GM19467 (cell line): ENCODE results near the gene SLC37A1.

Source experiments
- ATAC-seq: cut with Tn5 transposase; IDR thresholded peaks from one replicate; pipeline ENCODE4 v1.9.1; 2021; ENCODE audit warnings: mild to moderate bottlenecking, moderate library complexity; ENCODE audit not compliant: unreplicated experiment

Gene SLC37A1

DNA sequence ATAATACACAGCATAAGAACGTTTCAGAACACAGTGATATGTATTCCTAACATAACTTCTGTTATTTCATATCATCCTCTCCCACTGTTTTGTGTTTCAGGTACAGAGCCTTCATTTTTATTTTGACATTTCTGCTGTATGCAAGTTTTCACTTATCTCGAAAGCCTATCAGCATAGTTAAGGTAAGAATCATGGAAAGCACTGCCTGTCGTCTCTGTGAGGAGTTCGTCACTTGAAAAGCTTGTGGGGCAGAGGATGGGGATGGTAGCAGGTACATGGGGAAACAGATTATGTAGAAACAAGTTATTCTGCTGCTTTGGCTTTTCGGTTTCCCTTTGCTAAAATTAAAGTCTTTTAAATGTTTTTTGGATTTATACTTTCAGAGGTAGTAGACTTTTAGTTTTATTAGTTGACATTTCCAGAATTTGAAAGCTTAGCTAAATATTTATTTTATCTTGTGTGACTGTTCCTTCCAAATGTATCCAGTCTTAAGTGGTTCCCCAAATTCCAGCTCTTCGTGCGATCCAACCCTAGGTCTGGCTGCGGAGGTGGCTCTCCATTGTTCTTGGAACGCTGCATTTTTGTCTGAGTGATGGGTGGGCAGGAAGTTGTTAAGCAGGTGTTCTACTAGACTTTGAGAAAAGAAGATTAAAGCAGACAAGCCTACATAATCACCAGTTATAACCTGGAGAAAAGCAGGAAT lies 12.2 kb downstream of the SLC37A1 start:
- no peak for ATAC-seq

DNA sequence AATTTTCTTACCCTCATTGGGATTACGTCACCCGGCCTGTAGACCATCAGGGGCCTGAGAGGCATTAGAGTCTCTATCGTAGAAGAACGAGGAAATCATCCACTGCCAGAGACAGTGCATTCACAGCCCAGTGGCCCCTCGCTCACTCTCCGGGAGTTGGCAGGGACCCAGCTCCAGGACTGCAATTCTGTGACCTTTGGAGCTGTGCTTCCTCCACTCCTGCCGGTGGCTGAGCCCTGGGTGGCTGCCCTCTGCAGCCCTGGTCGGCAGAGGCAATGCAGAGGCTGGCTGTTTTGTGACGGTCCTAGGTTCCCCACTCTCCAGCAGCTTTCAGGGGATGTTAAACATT lies 12.7 kb downstream of the SLC37A1 start:
- ATAC-seq, result no peak

DNA sequence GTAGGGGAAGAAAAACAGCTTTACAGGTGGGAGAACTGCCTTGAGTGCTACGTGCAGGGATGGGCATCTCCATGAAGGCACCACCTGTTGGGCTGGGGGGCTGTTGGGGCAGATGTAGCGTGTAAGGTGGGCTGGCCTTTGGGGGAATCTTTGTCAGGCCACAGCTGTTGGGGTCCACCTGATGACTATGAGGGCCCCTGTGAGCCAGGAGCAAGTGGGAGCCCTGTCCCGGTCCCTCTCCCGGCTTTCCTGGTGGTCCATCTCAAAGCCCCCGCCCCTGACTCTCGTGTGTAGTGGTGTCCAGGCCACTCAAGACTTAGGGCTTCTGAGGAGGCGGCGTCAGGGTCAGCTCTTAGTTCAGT lies 13.5 kb downstream of the SLC37A1 start:
- ATAC-seq, result no peak

DNA sequence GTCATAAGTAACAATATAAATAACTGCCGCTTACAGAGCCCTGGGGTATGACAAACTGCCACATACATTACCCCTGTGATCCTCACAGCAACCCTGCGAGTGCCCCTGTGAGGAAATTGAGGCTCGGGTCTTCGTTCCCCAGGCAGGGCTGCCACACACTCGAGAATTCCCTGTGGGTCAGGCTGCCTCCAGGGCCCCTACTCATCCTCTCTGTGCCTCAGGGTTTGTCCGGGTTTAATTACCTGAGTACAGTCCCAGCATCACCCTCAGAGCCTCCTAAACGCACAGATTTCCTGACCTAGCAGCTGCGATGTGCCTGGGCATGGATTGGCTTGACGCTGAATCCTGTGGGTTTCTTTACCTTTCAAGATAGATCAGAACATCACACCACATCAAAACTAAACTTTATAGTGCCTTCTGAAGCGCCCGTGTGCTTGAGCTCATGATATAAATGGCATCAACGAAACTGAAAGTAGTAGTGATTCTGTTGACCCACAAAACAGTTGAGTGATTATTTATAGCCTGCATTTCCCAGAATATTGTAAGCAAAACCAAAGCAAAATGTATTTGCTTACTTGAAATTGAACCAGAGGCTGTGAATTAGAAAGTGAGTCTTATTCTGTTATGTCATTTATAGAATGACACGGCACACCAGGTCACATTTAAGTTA lies 14.0 kb downstream of the SLC37A1 start:
- ATAC-seq, result peak; percentile 37

DNA sequence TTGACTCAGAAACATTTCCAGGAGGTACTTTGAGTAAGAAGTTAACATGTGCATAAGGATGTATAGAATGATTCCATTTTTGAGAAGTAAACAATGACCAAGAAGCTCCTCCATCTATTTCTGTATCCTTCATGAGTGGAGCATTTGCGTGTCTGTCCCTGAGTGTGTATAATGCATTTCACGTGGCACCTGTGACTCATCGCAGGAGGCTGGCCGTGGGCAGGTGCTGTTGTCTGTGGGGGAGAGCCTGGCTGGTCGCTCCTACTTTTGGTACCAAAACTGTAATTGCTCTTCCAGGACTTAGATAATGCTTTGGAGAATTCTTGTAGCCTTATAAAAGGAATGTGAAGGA lies 16.5 kb downstream of the SLC37A1 start:
- no peak for ATAC-seq

DNA sequence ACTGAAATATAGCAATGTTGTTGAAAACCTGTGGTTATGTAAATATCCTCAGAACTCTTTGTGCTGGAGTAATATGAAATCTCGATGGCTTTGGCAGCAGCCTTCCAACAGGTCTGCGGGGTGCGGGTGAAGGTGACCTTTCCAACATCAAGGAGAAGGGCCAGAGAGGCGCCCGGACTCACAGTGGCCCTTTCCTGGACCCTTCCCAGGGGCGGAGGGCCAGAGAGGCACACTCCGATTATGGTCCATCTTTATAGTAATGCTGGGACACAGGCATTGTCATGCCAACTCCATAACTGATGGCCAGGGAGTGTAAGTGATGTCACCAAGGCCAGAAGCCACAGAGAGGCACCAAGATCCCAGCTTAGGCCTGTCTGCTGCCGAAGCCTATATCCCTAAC lies 18.1 kb downstream of the SLC37A1 start:
- no peak for ATAC-seq

DNA sequence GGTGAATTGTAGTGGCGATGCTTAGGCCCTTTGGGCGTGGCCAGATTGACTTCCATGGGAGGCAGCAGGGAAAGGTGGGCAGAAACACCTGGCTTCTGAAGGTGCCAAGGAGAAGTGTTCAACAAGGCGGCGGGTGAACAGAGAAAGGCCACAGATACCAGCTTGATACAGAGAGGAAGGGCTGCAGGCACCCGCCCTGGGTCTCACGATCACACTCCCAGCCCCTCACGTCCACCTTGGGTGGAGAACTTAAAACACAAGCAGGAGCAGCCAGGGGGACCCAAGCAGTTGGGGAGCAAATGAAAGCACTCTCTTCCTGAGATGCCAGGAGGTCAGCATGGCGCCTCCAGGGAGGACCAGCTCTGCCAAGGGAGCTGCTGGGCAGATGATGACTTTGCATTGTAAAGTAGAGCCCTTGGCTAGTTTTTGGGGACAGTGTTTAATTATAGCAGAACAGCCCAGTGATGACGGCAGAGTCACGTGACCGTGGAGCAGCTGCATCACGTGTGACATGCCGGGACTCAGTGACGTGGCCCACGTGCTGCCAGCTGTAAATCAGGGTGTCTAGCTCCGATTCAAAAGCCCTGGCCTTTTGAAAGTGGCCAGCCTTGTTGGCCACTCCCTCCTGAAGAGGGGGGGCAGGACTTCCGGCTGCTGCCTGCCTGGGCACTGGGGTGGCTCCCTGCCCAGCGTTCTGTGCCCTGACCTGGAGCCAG lies 19.0 kb downstream of the SLC37A1 start:
- ATAC-seq, result no peak

DNA sequence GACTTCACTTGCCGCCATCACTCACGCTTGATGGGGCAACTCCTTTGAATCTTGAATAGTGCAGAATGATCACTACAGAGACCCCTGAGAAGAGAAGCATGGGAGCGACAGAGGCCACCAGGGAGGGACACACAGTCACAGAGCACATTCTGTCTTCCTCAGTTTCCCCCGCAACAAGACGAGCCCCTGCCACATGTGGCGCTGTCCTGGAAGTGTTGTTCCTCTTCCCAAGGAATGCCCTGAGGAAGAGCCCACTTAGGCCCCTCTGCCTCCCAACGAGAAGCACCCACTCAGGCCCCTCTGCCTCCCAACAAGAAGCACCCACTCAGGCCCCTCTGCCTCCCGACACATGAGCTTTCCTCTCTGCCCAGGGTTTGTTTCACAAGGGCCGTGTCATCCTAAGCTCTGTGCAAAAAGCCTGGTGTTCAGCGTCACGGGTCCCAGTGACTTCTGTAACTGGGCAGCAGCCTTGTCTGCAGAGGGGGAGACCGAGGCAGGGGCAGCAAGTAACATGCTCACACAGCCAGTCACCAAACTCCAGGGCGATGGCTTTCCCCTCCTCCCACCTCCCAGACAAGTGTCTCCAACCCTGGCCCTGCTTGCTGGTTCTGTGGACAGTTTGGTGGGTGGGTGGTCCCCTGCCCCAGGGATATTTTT lies 19.8 kb downstream of the SLC37A1 start:
- no peak for ATAC-seq

DNA sequence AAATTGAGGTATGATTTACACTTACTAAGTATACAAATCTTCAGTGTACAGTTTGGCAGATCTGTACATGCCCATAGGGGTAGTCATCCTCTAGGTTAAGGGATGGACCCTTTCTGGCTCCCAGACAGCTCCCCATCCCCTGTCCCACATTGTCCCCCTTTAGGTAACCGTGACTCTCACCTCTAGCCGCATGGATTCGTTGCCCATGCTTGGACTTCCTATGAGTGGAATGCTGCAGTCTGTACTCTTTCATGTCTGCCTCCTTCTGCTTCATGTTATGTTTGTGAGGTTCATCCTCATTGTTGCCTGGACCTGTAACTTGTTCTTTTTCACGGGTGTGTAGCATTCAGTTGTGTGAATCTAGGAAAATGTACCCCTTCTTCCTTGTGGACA lies 20.3 kb downstream of the SLC37A1 start:
- no peak for ATAC-seq

DNA sequence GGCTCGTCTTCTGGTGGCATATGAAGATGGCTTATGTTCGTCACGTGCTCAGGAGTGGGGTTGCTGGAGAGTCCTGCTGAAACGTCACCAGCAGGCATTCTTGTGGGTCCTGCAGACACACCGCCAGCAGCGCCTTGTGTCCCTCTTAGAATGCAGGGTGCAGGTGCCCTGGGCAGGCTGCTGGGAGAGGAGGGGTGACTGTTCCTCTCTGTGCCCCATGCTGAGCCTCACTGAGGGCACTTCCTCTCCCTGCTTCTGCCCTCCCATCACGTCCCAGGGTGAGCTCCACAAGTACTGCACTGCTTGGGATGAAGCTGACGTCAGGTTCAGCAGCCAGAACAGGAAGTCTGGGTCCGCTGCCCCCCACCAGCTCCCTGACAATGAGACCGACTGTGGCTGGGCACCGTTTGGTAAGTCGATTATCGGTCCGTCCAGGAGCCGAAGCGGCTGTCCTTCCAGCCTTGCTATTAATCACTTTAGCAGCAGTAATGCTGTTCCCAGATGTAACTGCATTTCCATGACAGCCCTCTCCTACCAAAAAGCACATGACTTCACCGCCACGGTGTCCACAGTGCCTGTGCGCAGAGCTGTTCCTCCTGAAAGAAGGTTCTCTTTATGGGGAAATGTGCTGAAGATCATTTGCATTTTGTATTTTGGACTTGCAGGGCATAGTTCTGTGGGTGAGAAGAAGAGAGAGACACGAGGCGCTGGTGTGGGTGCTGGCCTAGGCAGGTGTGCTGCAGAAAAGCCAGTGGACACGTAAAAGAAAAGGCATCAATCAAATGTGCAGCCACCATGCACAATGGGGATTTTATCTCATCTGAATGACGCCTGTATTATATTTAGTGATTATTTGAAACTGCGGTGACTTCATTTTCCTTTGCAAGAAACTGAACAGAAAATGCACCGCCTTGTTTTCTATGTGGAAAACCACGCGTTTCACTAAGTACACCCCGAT lies 21.0 kb downstream of the SLC37A1 start:
- no peak for ATAC-seq

DNA sequence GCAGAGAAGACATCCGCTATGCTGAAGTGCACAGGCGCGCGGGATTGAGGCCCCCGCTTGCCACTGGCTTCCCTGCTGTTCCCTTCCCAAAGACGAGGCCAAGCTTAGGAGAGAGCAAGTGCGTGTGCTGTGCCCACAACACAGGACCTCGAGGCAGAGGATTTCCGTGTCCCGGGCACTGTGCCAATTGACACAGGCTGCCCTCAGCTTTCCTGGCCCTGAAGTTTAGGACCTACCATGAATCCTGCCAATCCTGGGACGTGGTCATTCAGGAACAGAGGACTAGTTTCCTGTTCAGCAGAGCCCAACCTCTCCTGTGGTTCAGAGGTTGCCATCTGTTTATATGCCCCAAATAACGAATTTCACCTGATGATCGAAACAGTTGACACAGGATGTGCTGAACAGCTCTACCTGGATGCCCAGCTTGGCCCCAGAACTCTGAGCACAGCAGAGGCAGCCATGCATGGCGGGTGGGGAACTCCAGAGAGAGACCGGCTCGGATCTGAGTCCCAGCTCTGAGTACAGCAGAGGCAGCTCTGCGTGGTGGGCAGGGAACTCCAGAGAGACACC lies 22.0 kb downstream of the SLC37A1 start:
- ATAC-seq, result no peak

DNA sequence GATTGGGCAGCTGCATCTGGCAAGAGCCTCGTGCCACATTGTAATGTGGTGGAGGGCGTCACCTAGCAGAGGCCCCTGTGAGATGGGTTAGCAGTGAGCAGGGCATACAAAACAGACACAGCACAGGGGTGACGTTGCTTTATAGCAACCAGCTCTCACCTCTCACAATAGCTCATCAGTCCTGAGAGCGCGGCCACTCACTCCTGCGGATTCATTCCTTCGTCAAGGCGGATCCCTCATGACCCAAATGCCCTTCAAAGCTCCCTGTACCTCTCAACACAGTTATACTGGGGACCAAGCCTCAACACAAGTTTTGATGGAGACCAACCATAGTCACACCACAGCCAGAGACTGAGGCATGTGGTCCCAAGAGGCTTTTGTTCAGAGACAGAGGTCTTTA lies 22.9 kb downstream of the SLC37A1 start:
- ATAC-seq, result no peak

DNA sequence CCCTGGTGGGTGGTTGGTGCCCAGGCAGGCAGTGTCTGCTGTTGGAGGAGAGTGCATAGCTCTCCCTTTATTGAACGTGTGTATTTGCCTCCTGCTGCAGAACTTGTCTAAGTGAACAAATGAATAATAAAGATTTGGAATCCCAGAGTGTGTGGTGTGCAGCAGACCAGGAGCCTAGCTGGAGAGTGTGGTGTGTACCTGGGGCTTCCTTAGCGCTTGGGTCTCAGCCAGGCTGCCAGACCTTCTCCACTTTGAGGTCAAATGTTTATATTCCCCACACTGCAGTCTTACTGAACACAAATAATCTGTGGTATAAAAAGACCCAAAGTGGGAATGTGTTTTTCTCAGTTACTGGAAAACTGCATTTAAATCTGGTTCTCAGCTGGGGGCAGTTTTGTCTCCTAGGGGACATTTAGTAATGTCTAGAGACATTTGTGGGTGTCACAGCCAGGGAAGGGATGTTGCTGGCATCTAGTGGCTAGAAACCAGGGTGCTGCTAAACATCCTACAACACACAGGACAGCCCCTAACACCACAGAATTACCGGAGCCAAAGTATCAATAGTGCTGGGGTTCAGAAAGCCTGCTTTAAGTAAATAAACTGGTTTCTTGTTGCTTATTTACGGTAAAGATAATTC lies 23.6 kb downstream of the SLC37A1 start:
- no peak for ATAC-seq

DNA sequence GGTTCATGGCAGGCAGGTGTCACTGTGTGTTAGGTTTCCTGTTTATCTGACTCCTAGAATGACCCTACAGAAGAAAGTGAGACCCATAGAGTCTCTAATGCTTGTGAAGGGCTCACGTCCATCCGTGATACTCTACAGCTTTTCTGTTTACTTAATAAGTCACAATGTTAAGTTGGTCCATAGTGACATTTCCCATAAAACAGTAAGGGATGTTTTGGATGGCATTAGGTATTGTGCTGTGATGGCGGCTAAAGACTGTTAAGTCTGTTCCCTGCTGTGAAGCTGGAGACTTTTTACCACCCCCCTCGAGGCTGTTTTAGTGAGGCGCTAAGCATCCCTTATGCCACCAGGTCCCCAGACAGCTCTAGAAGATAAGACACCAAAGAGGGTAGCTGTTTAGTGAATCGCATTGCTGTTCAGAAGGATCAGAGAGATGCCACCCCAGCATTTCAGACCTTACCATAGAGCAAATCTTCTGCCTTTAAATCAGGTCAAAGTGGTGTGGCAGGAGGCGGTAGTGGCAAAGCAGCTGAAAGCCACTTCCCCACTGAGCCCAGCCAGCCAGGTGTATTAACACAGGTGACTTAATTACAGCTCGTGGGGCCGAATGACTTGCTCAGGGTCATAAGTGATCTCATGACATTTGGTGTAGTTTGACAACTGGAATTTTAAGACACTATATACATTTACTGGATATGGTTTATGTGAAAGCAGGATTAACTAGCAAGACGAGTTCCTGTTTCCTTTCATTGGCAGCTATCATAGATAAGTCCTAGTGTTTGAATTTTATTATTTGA lies 25.0 kb downstream of the SLC37A1 start:
- no peak for ATAC-seq

DNA sequence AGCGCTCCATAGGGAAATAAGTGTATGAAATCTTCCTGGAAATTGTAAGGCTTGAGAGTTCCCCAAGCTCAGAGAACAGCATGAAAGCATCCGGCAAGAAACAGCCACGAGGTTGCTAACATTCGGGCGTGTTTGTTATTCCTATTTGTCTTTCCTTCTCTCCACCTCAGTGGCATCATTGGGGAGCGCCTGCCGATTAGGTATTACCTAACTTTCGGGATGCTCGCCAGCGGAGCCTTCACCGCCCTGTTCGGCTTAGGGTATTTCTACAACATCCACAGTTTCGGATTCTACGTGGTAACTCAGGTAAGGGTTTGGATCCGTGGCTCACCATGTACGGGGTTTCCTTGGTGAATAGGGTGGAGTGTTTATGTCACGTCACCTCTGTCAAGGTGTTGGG lies 25.7 kb downstream of the SLC37A1 start:
- ATAC-seq, result no peak

DNA sequence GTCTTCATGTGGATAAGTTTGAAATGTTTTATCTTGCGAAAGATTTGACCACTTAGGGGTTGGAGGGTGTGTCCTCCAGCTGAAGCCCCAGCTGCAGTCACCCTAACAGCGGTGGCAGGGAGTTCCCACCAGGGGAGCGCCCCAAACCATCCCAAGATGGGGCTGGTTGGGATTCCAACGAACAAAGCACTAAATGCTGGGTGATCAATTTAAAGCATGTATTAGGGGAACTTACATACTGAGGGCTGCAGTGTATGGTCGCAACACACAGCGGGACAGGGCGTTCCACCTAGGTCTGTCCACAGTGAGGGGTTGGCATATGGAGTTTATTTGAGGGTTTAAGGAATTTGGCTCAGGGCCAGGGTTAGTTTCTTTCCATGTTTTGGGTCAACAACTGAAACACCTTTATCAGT lies 26.3 kb downstream of the SLC37A1 start:
- no peak for ATAC-seq

DNA sequence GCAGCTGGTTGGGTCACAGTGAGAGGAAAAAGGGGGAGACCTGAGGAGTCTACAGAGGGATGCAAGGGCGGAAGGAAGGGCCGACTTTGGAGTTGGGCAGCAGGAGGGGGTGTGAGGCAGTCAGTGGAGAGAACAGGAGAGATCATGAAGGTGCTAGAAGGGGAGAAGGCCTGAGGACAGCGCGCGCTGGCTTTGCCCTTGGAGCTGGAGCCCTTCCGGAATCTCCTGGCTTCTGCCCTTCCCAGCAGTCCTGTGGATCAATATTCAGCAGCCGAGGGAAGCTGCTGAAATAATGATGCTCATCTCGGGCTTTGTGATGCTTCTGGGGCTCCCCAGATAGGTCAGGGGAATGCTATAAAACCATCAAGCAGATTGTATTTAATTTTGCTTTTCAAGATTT lies 26.7 kb downstream of the SLC37A1 start:
- ATAC-seq, result no peak

DNA sequence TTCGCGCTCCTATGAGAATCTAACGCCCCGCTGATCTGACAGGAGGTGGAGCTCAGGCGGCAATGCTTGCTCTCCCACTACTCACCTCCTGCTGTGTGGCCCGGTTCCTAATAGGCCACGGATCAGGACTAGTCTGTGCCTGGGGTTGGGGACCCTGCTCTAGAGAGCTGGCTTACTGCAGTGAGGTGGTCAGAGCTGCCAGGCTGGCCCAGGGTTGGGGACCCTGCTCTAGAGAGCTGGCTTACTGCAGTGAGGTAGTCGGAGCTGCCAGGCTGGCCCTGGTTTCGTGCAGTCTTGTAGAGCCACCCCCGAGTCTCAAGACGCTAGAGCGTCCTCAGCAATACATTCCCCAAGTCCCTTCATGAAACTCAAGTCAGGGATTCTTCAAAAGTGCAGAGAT lies 27.5 kb downstream of the SLC37A1 start:
- no peak for ATAC-seq

DNA sequence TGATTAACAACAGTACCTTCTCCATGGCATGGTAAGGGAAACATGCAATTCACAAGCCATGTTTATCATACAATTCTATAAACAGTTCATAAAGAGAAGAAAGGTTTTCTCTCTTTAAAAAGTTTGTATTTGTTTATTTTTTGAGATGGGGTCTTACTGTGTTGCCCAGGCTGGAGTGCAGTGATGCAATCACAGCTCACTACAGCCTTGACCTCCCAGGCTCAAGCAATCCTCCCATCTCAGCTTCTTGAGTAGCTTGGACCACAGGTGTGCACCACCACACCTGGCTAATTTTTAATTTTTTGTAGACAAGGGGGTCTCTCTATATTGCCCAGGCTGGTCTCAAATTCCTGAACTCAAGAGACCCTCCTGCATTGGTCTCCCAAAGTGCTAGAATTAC lies 28.0 kb downstream of the SLC37A1 start:
- ATAC-seq, result no peak
